ENCODE data around the gene GDF9. TPM values are rescaled to one million over a fixed set of nuclear protein-coding genes. Genes with fewer than 3 reads are reported as not detected.

Gene GDF9
- total and polyA plus RNA-seq, 7 experiments from 2014 or later = 0.43 to 2.0 (median 1.4) TPM

DNA sequence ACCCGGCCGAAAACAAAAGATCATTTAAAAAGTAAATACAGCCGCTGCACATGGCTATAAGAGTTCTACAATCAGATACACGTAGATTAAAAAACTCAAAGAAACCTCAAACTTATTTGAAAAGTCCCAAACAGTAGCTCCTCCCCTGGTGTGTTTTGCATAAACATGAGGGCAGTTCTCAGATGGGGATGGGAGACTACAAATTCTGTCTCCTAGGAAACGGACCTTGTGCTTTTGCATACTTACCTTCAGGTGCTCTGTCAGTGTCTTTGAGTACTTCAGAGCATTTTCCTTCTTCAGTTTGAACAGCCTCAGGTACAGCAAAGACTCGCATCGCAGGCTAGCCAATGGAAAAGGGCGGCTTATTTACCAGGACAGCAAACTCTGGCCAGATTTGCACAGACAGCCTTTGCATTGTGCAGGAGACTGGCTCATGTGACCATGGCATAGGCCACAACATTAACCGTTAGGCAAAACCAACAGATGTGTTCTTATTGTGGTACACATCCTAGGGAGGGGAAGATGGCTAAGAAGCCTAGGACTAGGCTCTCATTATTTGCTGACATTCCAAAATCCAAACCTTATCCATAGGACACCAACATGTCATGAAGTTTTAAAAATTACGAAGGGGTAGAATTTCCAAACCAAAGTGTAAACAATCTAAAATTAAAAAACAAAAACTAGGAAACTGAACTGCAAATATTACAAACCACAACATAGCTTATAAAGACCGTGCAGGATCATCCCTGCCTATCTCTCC lies 20.0 kb upstream of the GDF9 start:
- H3K4me1 Mint-ChIP-seq = peaks cover 0 to 8% (median 0%) of the 10 kb centered on the region in 7 donors
- ChIA-PET CTCF (no interaction called here), POLR2A (no interaction called here)
- H3K27me3 ChIP-seq (ENCODE audit: control insufficient read depth in 2 of 2, insufficient read depth in 2 of 2, low read length in 2 of 2) = no peaks in the 10 kb centered on the region
- no peaks in the 10 kb centered on the region for H3K9me3 ChIP-seq (ENCODE audit: control insufficient read depth in 2 of 3, low read length in 3 of 3)
- H3K36me3 ChIP-seq (ENCODE audit: control insufficient read depth in 2 of 3, insufficient read depth in 3 of 3, low read length in 3 of 3) = peaks cover 15 to 57% (median 27%) of the 10 kb centered on the region in 3 experiments
- no peak overlapping the region for H3K27ac ChIP-seq (ENCODE audit: low read depth, low read length)
- H3K9me3 Mint-ChIP-seq = no peaks in the 10 kb centered on the region
- ATAC-seq (no peak), DNase-seq (no peak)
- no peaks in the 10 kb centered on the region for H3K4me1 ChIP-seq (ENCODE audit: control insufficient read depth in 2 of 2, insufficient read depth in 2 of 2, low read length in 2 of 2)
- H3K27me3 Mint-ChIP-seq = no peaks in the 10 kb centered on the region
- H3K4me3 ChIP-seq (ENCODE audit: low read length) = no peak overlapping the region
- H3K4me3 Mint-ChIP-seq = no peak overlapping the region
- H3K36me3 Mint-ChIP-seq = peaks cover 4 to 43% (median 24%) of the 10 kb centered on the region in 5 donors
- peak overlapping the region in 2 of 9 donors; percentile 27 to 69 for H3K27ac Mint-ChIP-seq
- intact Hi-C loops (cut with micrococcal nuclease) = loop anchor here in 1 of 2 donors (10.0 kb wide), 1 partner anchor 361 kb away; no protein-coding TSS in a partner anchor

DNA sequence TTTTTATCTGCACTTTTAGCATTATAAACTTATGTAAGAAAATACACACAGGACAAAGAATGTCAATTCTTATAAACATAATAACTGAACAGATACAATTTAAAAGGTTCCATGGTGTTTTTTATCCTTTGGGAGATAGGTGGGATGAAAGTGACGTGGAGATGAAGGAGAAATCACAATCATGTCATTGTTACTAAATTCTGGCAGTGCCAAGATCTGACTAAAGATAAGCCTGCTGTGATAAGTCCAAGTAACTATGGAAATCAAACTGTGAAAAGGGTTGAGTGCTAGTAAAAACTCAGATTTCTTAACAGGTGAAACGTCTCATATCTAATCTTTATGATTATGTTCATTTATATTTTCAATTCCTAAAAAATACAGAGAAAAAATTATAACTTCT lies 18.3 kb upstream of the GDF9 start:
- ATAC-seq = no peak
- no peaks in the 10 kb centered on the region for H3K27me3 Mint-ChIP-seq
- Histone ChIP-seq H3K9me3 (ENCODE audit: control insufficient read depth in 2 of 3, low read length in 3 of 3) (no peaks in the 10 kb centered on the region), H3K27ac (ENCODE audit: low read depth, low read length) (no peak overlapping the region), H3K4me1 (ENCODE audit: control insufficient read depth in 2 of 2, insufficient read depth in 2 of 2, low read length in 2 of 2) (no peaks in the 10 kb centered on the region), H3K36me3 (ENCODE audit: control insufficient read depth in 2 of 3, insufficient read depth in 3 of 3, low read length in 3 of 3) (peaks cover 15 to 71% (median 28%) of the 10 kb centered on the region in 3 experiments), H3K4me3 (ENCODE audit: low read length) (no peak overlapping the region), H3K27me3 (ENCODE audit: control insufficient read depth in 2 of 2, insufficient read depth in 2 of 2, low read length in 2 of 2) (no peaks in the 10 kb centered on the region)
- H3K4me3 Mint-ChIP-seq = no peak overlapping the region
- H3K27ac Mint-ChIP-seq = peak overlapping the region in 3 of 9 donors; percentile 30 to 76 (median 41)
- ChIA-PET CTCF (interaction anchor here (2.0 kb wide), 1 partner anchor 55 kb away, joined by 9 read pairs; the partner anchor contains the start of gene SHROOM1), POLR2A (no interaction called here)
- H3K9me3 Mint-ChIP-seq = no peaks in the 10 kb centered on the region
- H3K4me1 Mint-ChIP-seq = peaks cover 0 to 8% (median 0%) of the 10 kb centered on the region in 7 donors
- intact Hi-C loops (cut with micrococcal nuclease) = loop anchor here in 1 of 2 donors (10.0 kb wide), 1 partner anchor 360 kb away; no protein-coding TSS in a partner anchor
- no peak for DNase-seq
- peaks cover 4 to 45% (median 26%) of the 10 kb centered on the region in 5 donors for H3K36me3 Mint-ChIP-seq

GRCh38 chr5:132883261-132883834 lies 17.1 kb upstream of the GDF9 start:
- Histone ChIP-seq H3K4me3 (ENCODE audit: low read length) (no peak overlapping the region), H3K9me3 (ENCODE audit: control insufficient read depth in 2 of 3, low read length in 3 of 3) (no peaks in the 10 kb centered on the region), H3K4me1 (ENCODE audit: control insufficient read depth in 2 of 2, insufficient read depth in 2 of 2, low read length in 2 of 2) (no peaks in the 10 kb centered on the region), H3K27ac (ENCODE audit: low read depth, low read length) (no peak overlapping the region), H3K36me3 (ENCODE audit: control insufficient read depth in 2 of 3, insufficient read depth in 3 of 3, low read length in 3 of 3) (peaks cover 7 to 72% (median 28%) of the 10 kb centered on the region in 3 experiments), H3K27me3 (ENCODE audit: control insufficient read depth in 2 of 2, insufficient read depth in 2 of 2, low read length in 2 of 2) (no peaks in the 10 kb centered on the region)
- H3K9me3 Mint-ChIP-seq = no peaks in the 10 kb centered on the region
- peak overlapping the region in 5 of 9 donors; percentile 0 to 73 (median 52) for H3K27ac Mint-ChIP-seq
- no peak overlapping the region for H3K4me3 Mint-ChIP-seq
- peaks cover 4 to 49% (median 27%) of the 10 kb centered on the region in 5 donors for H3K36me3 Mint-ChIP-seq
- peak in 6 of 9 donors; percentile 12 to 31 (median 19) for DNase-seq
- intact Hi-C loops (cut with micrococcal nuclease) = loop anchor here (1.0 to 10.0 kb wide), 3 partner anchors 53 to 498 kb away; partner anchors contain the start of gene SHROOM1 (in 2 of the 2)
- peak; percentile 86 for ATAC-seq
- POLR2A ChIA-PET = interaction anchor here (0.9 kb wide), 1 partner anchor 10 kb away, joined by 3 read pairs; no protein-coding TSS in a partner anchor
- H3K27me3 Mint-ChIP-seq = no peaks in the 10 kb centered on the region
- CTCF ChIA-PET = interaction anchor here (0.6 to 2.0 kb wide), 6 partner anchors 16 to 530 kb away, joined by 3 to 9 read pairs (median 4); partner anchors contain the start of genes IRF1 and SHROOM1
- peaks cover 0 to 8% (median 0%) of the 10 kb centered on the region in 7 donors for H3K4me1 Mint-ChIP-seq

GRCh38 chr5:132877938-132878337 lies 11.7 kb upstream of the GDF9 start:
- H3K4me3 Mint-ChIP-seq = no peak overlapping the region
- peak overlapping the region in 1 of 9 donors; percentile 48 for H3K27ac Mint-ChIP-seq
- Histone ChIP-seq H3K4me1 (ENCODE audit: control insufficient read depth in 2 of 2, insufficient read depth in 2 of 2, low read length in 2 of 2) (no peaks in the 10 kb centered on the region), H3K4me3 (ENCODE audit: low read length) (no peak overlapping the region), H3K9me3 (ENCODE audit: control insufficient read depth in 2 of 3, low read length in 3 of 3) (no peaks in the 10 kb centered on the region), H3K36me3 (ENCODE audit: control insufficient read depth in 2 of 3, insufficient read depth in 3 of 3, low read length in 3 of 3) (peaks cover 0 to 46% (median 13%) of the 10 kb centered on the region in 3 experiments), H3K27me3 (ENCODE audit: control insufficient read depth in 2 of 2, insufficient read depth in 2 of 2, low read length in 2 of 2) (no peaks in the 10 kb centered on the region), H3K27ac (ENCODE audit: low read depth, low read length) (no peak overlapping the region)
- no peaks in the 10 kb centered on the region for H3K9me3 Mint-ChIP-seq
- H3K4me1 Mint-ChIP-seq = peaks cover 0 to 1% (median 0%) of the 10 kb centered on the region in 7 donors
- intact Hi-C loops (cut with micrococcal nuclease) = no loop called here
- ChIA-PET POLR2A (interaction anchor here (1.3 kb wide), 1 partner anchor 11 kb away, joined by 8 read pairs; the partner anchor contains the start of genes GDF9 and UQCRQ), CTCF (no interaction called here)
- no peak for ATAC-seq
- no peaks in the 10 kb centered on the region for H3K27me3 Mint-ChIP-seq
- DNase-seq = no peak
- H3K36me3 Mint-ChIP-seq = peaks cover 3 to 30% (median 4%) of the 10 kb centered on the region in 5 donors

- peaks cover 0 to 4% (median 0%) of the 10 kb centered on the region in 7 donors for H3K4me1 Mint-ChIP-seq
- H3K27me3 ChIP-seq (ENCODE audit: control insufficient read depth in 2 of 2, insufficient read depth in 2 of 2, low read length in 2 of 2) = no peaks in the 10 kb centered on the region
- H3K4me3 Mint-ChIP-seq = no peak overlapping the region
- no peaks in the 10 kb centered on the region for H3K27me3 Mint-ChIP-seq
- ATAC-seq (no peak), DNase-seq (no peak)
- ChIA-PET CTCF (no interaction called here), POLR2A (interaction anchor here (1.0 to 1.3 kb wide), 2 partner anchors 9 to 11 kb away, joined by 3 to 8 read pairs; partner anchors contain the start of genes GDF9 and UQCRQ)
- peaks cover 0 to 26% (median 3%) of the 10 kb centered on the region in 5 donors for H3K36me3 Mint-ChIP-seq
- intact Hi-C loops (cut with micrococcal nuclease) = no loop called here
- peaks cover 0 to 44% (median 9%) of the 10 kb centered on the region in 3 experiments for H3K36me3 ChIP-seq (ENCODE audit: control insufficient read depth in 2 of 3, insufficient read depth in 3 of 3, low read length in 3 of 3)
- no peaks in the 10 kb centered on the region for H3K9me3 ChIP-seq (ENCODE audit: control insufficient read depth in 2 of 3, low read length in 3 of 3)
- H3K9me3 Mint-ChIP-seq = no peaks in the 10 kb centered on the region
- H3K4me3 ChIP-seq (ENCODE audit: low read length) = no peak overlapping the region
- H3K27ac Mint-ChIP-seq = no peak overlapping the region
- no peak overlapping the region for H3K27ac ChIP-seq (ENCODE audit: low read depth, low read length)
- no peaks in the 10 kb centered on the region for H3K4me1 ChIP-seq (ENCODE audit: control insufficient read depth in 2 of 2, insufficient read depth in 2 of 2, low read length in 2 of 2)
Observed at GRCh38 chr5:132877466-132877865, 11.2 kb upstream of the GDF9 start.

DNA sequence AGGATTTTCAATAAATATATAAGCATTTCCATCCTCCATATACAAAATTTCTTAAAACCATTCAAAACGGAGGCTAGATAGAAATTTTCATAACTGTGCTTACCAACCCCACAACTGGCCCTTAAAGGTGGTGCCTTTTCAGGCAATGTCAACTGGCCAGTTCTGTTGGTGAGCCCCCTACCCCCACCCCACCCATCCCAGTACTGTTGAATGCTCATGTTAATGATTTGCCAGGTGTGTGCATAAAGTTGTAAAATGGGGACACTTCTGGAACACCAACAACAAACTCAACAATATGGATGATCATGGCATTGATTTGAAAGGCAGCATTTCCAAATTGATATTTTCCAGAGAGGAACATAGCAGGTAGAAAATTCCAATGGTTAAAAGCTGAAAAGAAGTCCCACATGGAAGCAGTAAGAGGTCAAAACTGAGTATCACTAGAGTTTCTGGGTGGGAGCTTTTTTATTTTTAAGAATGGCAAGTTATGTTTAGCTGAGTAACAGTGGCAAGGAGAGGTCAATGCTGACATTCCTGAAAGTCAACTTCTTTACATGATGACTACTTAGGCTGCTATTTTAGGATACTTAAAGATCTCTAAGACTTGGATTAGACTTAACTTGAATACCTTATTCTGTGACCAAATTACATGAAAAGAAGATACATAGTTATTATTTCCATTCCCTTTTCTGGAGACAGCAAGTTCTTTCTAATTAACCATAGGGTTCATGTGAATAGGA lies 9.9 kb upstream of the GDF9 start:
- ChIA-PET CTCF (no interaction called here), POLR2A (no interaction called here)
- H3K4me3 ChIP-seq (ENCODE audit: low read length) = no peak overlapping the region
- H3K36me3 ChIP-seq (ENCODE audit: control insufficient read depth in 2 of 3, insufficient read depth in 3 of 3, low read length in 3 of 3) = peaks cover 0 to 40% (median under 1%) of the 10 kb centered on the region in 3 experiments
- Mint-ChIP-seq H3K4me3 (no peak overlapping the region), H3K36me3 (peaks cover 0 to 29% (median under 1%) of the 10 kb centered on the region in 5 donors), H3K9me3 (no peaks in the 10 kb centered on the region), H3K27ac (peak overlapping the region in 2 of 9 donors; percentile 22 to 31), H3K27me3 (no peaks in the 10 kb centered on the region), H3K4me1 (peaks cover 0 to 4% (median 0%) of the 10 kb centered on the region in 7 donors)
- no peaks in the 10 kb centered on the region for H3K9me3 ChIP-seq (ENCODE audit: control insufficient read depth in 2 of 3, low read length in 3 of 3)
- DNase-seq (no peak), ATAC-seq (no peak)
- intact Hi-C loops (cut with micrococcal nuclease) = no loop called here
- H3K4me1 ChIP-seq (ENCODE audit: control insufficient read depth in 2 of 2, insufficient read depth in 2 of 2, low read length in 2 of 2) = no peaks in the 10 kb centered on the region
- no peak overlapping the region for H3K27ac ChIP-seq (ENCODE audit: low read depth, low read length)
- H3K27me3 ChIP-seq (ENCODE audit: control insufficient read depth in 2 of 2, insufficient read depth in 2 of 2, low read length in 2 of 2) = no peaks in the 10 kb centered on the region
